SU-DHL-6 (cell line): ENCODE data around the gene TPM4.

Experiments
- H2AFZ ChIP-seq: fragments of 200-600 bp; sonication (generic); 2 replicates; pipeline ENCODE4 v1.6.1; 2014; ENCODE audit warnings: low read depth, mild to moderate bottlenecking, moderate library complexity, mixed read lengths, antibody characterized with exemption, low read length; ENCODE audit not compliant: severe bottlenecking
- H3F3A ChIP-seq: fragments of 200-600 bp; shearing (Covaris generic); 2 replicates; pipeline ENCODE4 v1.6.0; 2016; ENCODE audit warnings: antibody characterized with exemption, mild to moderate bottlenecking; ENCODE audit not compliant: insufficient read depth
- H3K27ac ChIP-seq: fragments of 200-600 bp; sonication (generic); 2 replicates; pipeline ENCODE4 v1.5.1; 2016; ENCODE audit warnings: low read depth, mild to moderate bottlenecking, low read length, moderate library complexity, mixed read lengths
- H3K27me3 ChIP-seq: fragments of 200-600 bp; sonication (generic), shearing (Covaris generic); 2 replicates; pipeline ENCODE4 v1.6.0; 2014; ENCODE audit warnings: mild to moderate bottlenecking, low read length
- H3K36me3 ChIP-seq: fragments of 200-600 bp; sonication (generic); 2 replicates; pipeline ENCODE4 v1.6.1; 2014; ENCODE audit warnings: mild to moderate bottlenecking, low read length, mixed read lengths
- H3K4me2 ChIP-seq: fragments of 300-600, 200-600 bp; shearing (Covaris generic), sonication (generic); 2 replicates; pipeline ENCODE4 v1.6.0; 2014; ENCODE audit warnings: low read length, low read depth, mild to moderate bottlenecking; ENCODE audit not compliant: poor library complexity, severe bottlenecking
- H3K4me3 ChIP-seq: fragments of 200-600 bp; sonication (generic); 2 replicates; pipeline ENCODE4 v1.5.1; 2014; ENCODE audit warnings: antibody characterized with exemption, low read length, mild to moderate bottlenecking, mixed read lengths; ENCODE audit not compliant: insufficient read depth, poor library complexity, severe bottlenecking
- H3K79me2 ChIP-seq: fragments of 200-600 bp; sonication (generic); 2 replicates; pipeline ENCODE4 v1.6.1; 2014; ENCODE audit warnings: mild to moderate bottlenecking, low read length, moderate library complexity; ENCODE audit not compliant: insufficient read depth
- H3K9ac ChIP-seq: fragments of 200-600 bp; sonication (generic); 2 replicates; pipeline ENCODE4 v1.7.0; 2014; ENCODE audit warnings: mild to moderate bottlenecking, low read length
- H3K9me2 ChIP-seq: fragments of 200-600 bp; sonication (generic); replicated peaks from 2 replicates; pipeline ENCODE4 v1.6.1; 2014; ENCODE audit warnings: low read length; ENCODE audit not compliant: insufficient read depth
- H3K9me3 ChIP-seq: fragments of 200-600 bp; sonication (generic); 2 replicates; pipeline ENCODE4 v1.6.1; 2014; ENCODE audit warnings: low read length, mixed read lengths; ENCODE audit not compliant: insufficient read depth
- H4K20me1 ChIP-seq: fragments of 200-600 bp; sonication (generic); 2 replicates; pipeline ENCODE4 v1.6.1; 2014; ENCODE audit warnings: low read depth, mild to moderate bottlenecking, antibody characterized with exemption, low read length, moderate library complexity, mixed read lengths
- CTCF ChIP-seq: fragments of 200-600 bp; sonication (generic); IDR thresholded peaks from one replicate; pipeline ENCODE4 v1.5.1; 2017; ENCODE audit warnings: antibody characterized with exemption, mild to moderate bottlenecking, low read length, moderate library complexity; ENCODE audit not compliant: insufficient read depth, poor library complexity, severe bottlenecking
- EZH2phosphoT487 ChIP-seq: fragments of 200-600 bp; sonication (generic), shearing (Covaris generic); conservative IDR thresholded peaks from 2 replicates; pipeline ENCODE4 v1.6.1; 2018; ENCODE audit warnings: mild to moderate bottlenecking, antibody characterized with exemption, low read length, moderate library complexity, mixed read lengths

Gene TPM4

GRCh38 chr19:16144216-16144581 lies 67.9 kb downstream of the TPM4 start:
- Histone ChIP-seq H3K36me3 (no peaks in the 10 kb centered on the region), H3K9ac (peak overlapping the region; percentile 80), H3K9me2 (no peaks in the 10 kb centered on the region), H3K4me3 (peak overlapping the region; percentile 87), H2AFZ (no peak overlapping the region), H4K20me1 (no peaks in the 10 kb centered on the region), H3K9me3 (no peaks in the 10 kb centered on the region), H3K27ac (peak overlapping the region; percentile 94), H3K4me2 (peak overlapping the region; percentile 99), H3K79me2 (peaks cover 43% of the 10 kb centered on the region), H3K27me3 (no peaks in the 10 kb centered on the region), H3F3A (peaks cover 64% of the 10 kb centered on the region)
- no peak for TF ChIP-seq EZH2phosphoT487
- no peak for TF ChIP-seq CTCF

DNA sequence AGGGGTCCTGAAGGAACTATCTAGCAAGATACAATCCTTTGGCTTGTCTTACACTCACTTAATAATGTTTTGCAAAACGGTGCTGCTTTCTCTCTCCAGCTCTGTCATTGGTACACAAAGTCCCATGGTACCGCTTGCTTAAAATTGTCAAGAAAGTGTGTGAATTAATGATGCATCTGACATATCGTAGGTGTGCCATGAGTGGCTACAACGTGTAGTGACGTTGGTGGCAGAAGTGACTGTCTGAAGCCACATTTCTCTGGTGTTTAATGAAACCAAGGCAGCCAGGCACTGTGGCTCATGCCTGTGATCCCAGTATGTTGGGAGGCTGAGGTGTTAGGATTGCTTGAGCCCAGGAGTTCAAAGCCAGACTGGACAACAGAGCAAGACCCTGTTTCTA lies 69.8 kb downstream of the TPM4 start:
- Histone ChIP-seq H3K4me2 (peak overlapping the region; percentile 99), H4K20me1 (no peaks in the 10 kb centered on the region), H3K9me3 (no peaks in the 10 kb centered on the region), H3K36me3 (0 out of 2 replicates have a peak, but pooled peaks cover 3% of the 10 kb centered on the region), H3K79me2 (peaks cover 46% of the 10 kb centered on the region), H3K4me3 (peak overlapping the region; percentile 50), H3K27me3 (no peaks in the 10 kb centered on the region), H3F3A (peaks cover 56% of the 10 kb centered on the region), H3K27ac (peak overlapping the region; percentile 94), H3K9me2 (no peaks in the 10 kb centered on the region), H3K9ac (peak overlapping the region; percentile 13; the same call in 1 of the 2 replicates), H2AFZ (no peak overlapping the region)
- TF ChIP-seq EZH2phosphoT487 (no peak), CTCF (no peak)

GRCh38 chr19:16148443-16149229 lies 72.3 kb downstream of the TPM4 start:
- peaks cover 37% of the 10 kb centered on the region for H3F3A ChIP-seq
- peak overlapping the region; percentile 4 for H3K4me2 ChIP-seq
- H3K9ac ChIP-seq = no peak overlapping the region; the same call in 1 of the 2 replicates
- no peaks in the 10 kb centered on the region for H3K9me3 ChIP-seq
- H3K79me2 ChIP-seq = peaks cover 45% of the 10 kb centered on the region
- TF ChIP-seq CTCF (no peak), EZH2phosphoT487 (no peak)
- no peaks in the 10 kb centered on the region for H4K20me1 ChIP-seq
- H2AFZ ChIP-seq = no peak overlapping the region
- no peaks in the 10 kb centered on the region for H3K27me3 ChIP-seq
- no peaks in the 10 kb centered on the region for H3K9me2 ChIP-seq
- H3K36me3 ChIP-seq = peaks cover 12% of the 10 kb centered on the region
- no peak overlapping the region for H3K4me3 ChIP-seq
- peak overlapping the region; percentile 74 for H3K27ac ChIP-seq
